Mesenchymal stem cell (in vitro differentiated cells and primary cell): Measurements from ENCODE around the gene RPIA.
"Not testable (repeated sequence)": the region's sequence is repeated elsewhere in the genome, so short reads cannot be mapped to it uniquely, and the experiment has no call there.

ENCODE experiments used
- DNase-seq: peaks from one replicate; pipeline ENCODE4 v3.0.0-alpha.2; 2013
- H2AFZ ChIP-seq: one replicate; pipeline ENCODE4 v1.6.1; 2013; ENCODE audit warnings: low read depth, mild to moderate bottlenecking, control low read depth, inconsistent platforms, low read length, moderate library complexity
- H2AK5ac ChIP-seq: 2 replicates; pipeline ENCODE4 v1.6.1; 2013; ENCODE audit warnings: low read length, moderate library complexity, mild to moderate bottlenecking, inconsistent platforms; ENCODE audit not compliant: severe bottlenecking
- H2BK120ac ChIP-seq: one replicate; pipeline ENCODE4 v1.6.1; 2013; ENCODE audit warnings: low read depth, mild to moderate bottlenecking, inconsistent platforms, low read length, moderate library complexity
- H2BK12ac ChIP-seq, 2 experiments: one replicate each; pipeline ENCODE4 v1.6.1; 2013; ENCODE audit warnings: inconsistent platforms in 2 of 2, low read length in 2 of 2, mild to moderate bottlenecking in 2 of 2, moderate library complexity in 2 of 2, control low read depth in 1 of 2
- H2BK15ac ChIP-seq: one replicate; pipeline ENCODE4 v1.6.1; 2013; ENCODE audit warnings: mild to moderate bottlenecking, low read depth, inconsistent platforms; ENCODE audit not compliant: poor library complexity, severe bottlenecking
- H2BK5ac ChIP-seq: 2 replicates; pipeline ENCODE4 v1.6.1; 2013; ENCODE audit warnings: low read depth, mild to moderate bottlenecking, low read length, control low read depth, inconsistent platforms; ENCODE audit not compliant: poor library complexity, severe bottlenecking
- H3K14ac ChIP-seq, 2 experiments: one replicate each; pipeline ENCODE4 v1.6.1; 2013; ENCODE audit warnings: inconsistent platforms in 2 of 2, low read length in 2 of 2, control low read depth in 1 of 2, mild to moderate bottlenecking in 1 of 2, moderate library complexity in 1 of 2
- H3K18ac ChIP-seq, 2 experiments: one replicate each; pipeline ENCODE4 v1.6.1; 2013; ENCODE audit warnings: inconsistent platforms in 2 of 2, low read length in 2 of 2, control low read depth in 1 of 2, low read depth in 1 of 2, mild to moderate bottlenecking in 1 of 2
- H3K23ac ChIP-seq, 2 experiments: one replicate each; pipeline ENCODE4 v1.6.1; 2013; ENCODE audit warnings: inconsistent platforms in 2 of 2, low read length in 2 of 2, mild to moderate bottlenecking in 2 of 2, moderate library complexity in 2 of 2, control low read depth in 1 of 2
- H3K27ac ChIP-seq: 2 replicates; pipeline ENCODE4 v1.5.1; 2013; ENCODE audit warnings: mild to moderate bottlenecking, moderate library complexity, low read length, control low read depth, inconsistent platforms; ENCODE audit not compliant: poor library complexity, severe bottlenecking
- H3K27me3 ChIP-seq, 2 experiments: 2 replicates each; pipeline versions ENCODE4 v1.6.1 to v1.7.0; 2013; ENCODE audit warnings: low read length in 2 of 2, mild to moderate bottlenecking in 2 of 2, moderate library complexity in 2 of 2, control low read depth in 1 of 2, inconsistent platforms in 1 of 2; ENCODE audit not compliant: control insufficient read depth in 1 of 2, insufficient read depth in 1 of 2
- H3K36me3 ChIP-seq, 2 experiments: 2 replicates each; pipeline versions ENCODE4 v1.6.1 to v1.7.0; 2013; ENCODE audit warnings: low read length in 2 of 2, control low read depth in 1 of 2, inconsistent platforms in 1 of 2, low read depth in 1 of 2, mild to moderate bottlenecking in 1 of 2; ENCODE audit not compliant: insufficient read depth in 2 of 2, control insufficient read depth in 1 of 2
- H3K4ac ChIP-seq, 2 experiments: one replicate each; pipeline ENCODE4 v1.6.1; 2013; ENCODE audit warnings: inconsistent platforms in 2 of 2, low read length in 2 of 2, mild to moderate bottlenecking in 2 of 2, moderate library complexity in 2 of 2, control low read depth in 1 of 2, low read depth in 1 of 2
- H3K4me1 ChIP-seq: 2 replicates; pipeline ENCODE4 v1.6.1; 2013; ENCODE audit warnings: low read depth, low read length, control low read depth; ENCODE audit not compliant: control insufficient read depth, insufficient read depth
- H3K4me2 ChIP-seq: 2 replicates; pipeline ENCODE4 v1.6.1; 2013; ENCODE audit warnings: low read length, mild to moderate bottlenecking, inconsistent platforms; ENCODE audit not compliant: poor library complexity, severe bottlenecking
- H3K4me3 ChIP-seq, 2 experiments: 2 replicates each; pipeline versions ENCODE4 v1.5.1 to v1.7.0; 2013; ENCODE audit warnings: low read length in 2 of 2, mild to moderate bottlenecking in 2 of 2, control low read depth in 1 of 2, low read depth in 1 of 2; ENCODE audit not compliant: insufficient read depth in 1 of 2
- H3K79me1 ChIP-seq: replicated peaks from 2 replicates; pipeline ENCODE4 v1.6.1; 2013; ENCODE audit warnings: mild to moderate bottlenecking, control low read depth, low read length, inconsistent platforms; ENCODE audit not compliant: poor library complexity, severe bottlenecking
- H3K9ac ChIP-seq: 2 replicates; pipeline ENCODE4 v1.7.0; 2013; ENCODE audit warnings: mild to moderate bottlenecking, low read length, moderate library complexity
- H3K9me3 ChIP-seq: 2 replicates; pipeline ENCODE4 v1.7.0; 2013; ENCODE audit warnings: mild to moderate bottlenecking, low read length; ENCODE audit not compliant: control insufficient read depth
- H4K8ac ChIP-seq: one replicate; pipeline ENCODE4 v1.6.1; 2013; ENCODE audit warnings: inconsistent platforms, mild to moderate bottlenecking, low read length, moderate library complexity
- H4K91ac ChIP-seq: one replicate; pipeline ENCODE4 v1.6.1; 2013; ENCODE audit warnings: mild to moderate bottlenecking, low read length, inconsistent platforms
- WGBS: methylation state at CpG from one replicate; pipeline ENCODE4 v1.1.7; 2013; ENCODE audit warnings: mixed read lengths; 5-methylcytosine and 5-hydroxymethylcytosine counted together

Gene RPIA

GRCh38 chr2:88764141-88764849 lies 72.8 kb downstream of the RPIA start:
- H2BK5ac ChIP-seq, result no peak overlapping the region
- no peak overlapping the region for H2BK12ac ChIP-seq
- H3K4me1 ChIP-seq, result peaks cover 11% of the 10 kb centered on the region
- H3K27me3 ChIP-seq, result peaks cover 15 to 21% of the 10 kb centered on the region in 2 experiments
- no peak for DNase-seq
- H2BK120ac ChIP-seq, result no peak overlapping the region
- no peak overlapping the region for H3K27ac ChIP-seq
- H3K79me1 ChIP-seq, result no peaks in the 10 kb centered on the region
- H4K8ac ChIP-seq, result no peak overlapping the region
- H4K91ac ChIP-seq, result no peak overlapping the region
- no peaks in the 10 kb centered on the region for H3K36me3 ChIP-seq
- H2BK15ac ChIP-seq, result no peak overlapping the region
- 86% methylated on average over 18 of the region's 19 CpGs for WGBS
- H2AFZ ChIP-seq, result no peak overlapping the region
- no peak overlapping the region for H3K14ac ChIP-seq
- no peak overlapping the region for H3K18ac ChIP-seq
- no peak overlapping the region for H3K4me2 ChIP-seq
- no peak overlapping the region for H3K4ac ChIP-seq
- no peak overlapping the region for H3K9ac ChIP-seq
- no peak overlapping the region for H3K23ac ChIP-seq
- peaks cover 6% of the 10 kb centered on the region for H3K9me3 ChIP-seq
- H2AK5ac ChIP-seq, result no peak overlapping the region
- no peak overlapping the region for H3K4me3 ChIP-seq

- H3K9ac ChIP-seq, result no peak overlapping the region
- WGBS, result 34% methylated on average over 22 of the region's 22 CpGs
- H2AK5ac ChIP-seq, result no peak overlapping the region
These were observed 73.3 kb downstream of the RPIA start for GRCh38 chr2:88764850-88765153.

GRCh38 chr2:88765154-88765888 lies 73.8 kb downstream of the RPIA start:
- H3K4me2 ChIP-seq, result peak overlapping the region; percentile 82
- H2AFZ ChIP-seq, result no peak overlapping the region
- no peak overlapping the region for H3K4ac ChIP-seq
- no peak overlapping the region for H3K23ac ChIP-seq
- no peak for DNase-seq
- no peaks in the 10 kb centered on the region for H3K79me1 ChIP-seq
- no peak overlapping the region for H3K18ac ChIP-seq
- H2BK120ac ChIP-seq, result no peak overlapping the region
- H3K27me3 ChIP-seq, result peaks cover 15 to 21% of the 10 kb centered on the region in 2 experiments
- H2BK15ac ChIP-seq, result no peak overlapping the region
- no peaks in the 10 kb centered on the region for H3K36me3 ChIP-seq
- WGBS, result 3% methylated on average over 73 of the region's 75 CpGs
- H3K9ac ChIP-seq, result no peak overlapping the region
- H3K9me3 ChIP-seq, result peaks cover 6% of the 10 kb centered on the region
- no peak overlapping the region for H4K8ac ChIP-seq
- peak overlapping the region; percentile 7 for H4K91ac ChIP-seq
- peak overlapping the region; percentile 18 to 60 for H3K4me3 ChIP-seq
- H3K14ac ChIP-seq, result peak overlapping the region in 1 of 2 experiments; percentile 28
- no peak overlapping the region for H2AK5ac ChIP-seq
- no peak overlapping the region for H3K27ac ChIP-seq
- H3K4me1 ChIP-seq, result peaks cover 11% of the 10 kb centered on the region
- no peak overlapping the region for H2BK5ac ChIP-seq
- no peak overlapping the region for H2BK12ac ChIP-seq

More at GRCh38 chr2:88764850-88765153, 73.3 kb downstream of the RPIA start:
- Histone ChIP-seq H3K23ac (no peak overlapping the region), H4K91ac (no peak overlapping the region), H3K14ac (no peak overlapping the region), H3K18ac (no peak overlapping the region), H3K79me1 (no peaks in the 10 kb centered on the region), H3K27me3 (peaks cover 15 to 21% of the 10 kb centered on the region in 2 experiments), H2BK120ac (no peak overlapping the region), H2AFZ (no peak overlapping the region), H3K4me1 (peaks cover 11% of the 10 kb centered on the region), H3K4ac (no peak overlapping the region), H3K4me2 (no peak overlapping the region), H2BK12ac (no peak overlapping the region), H4K8ac (no peak overlapping the region), H3K36me3 (no peaks in the 10 kb centered on the region), H3K27ac (no peak overlapping the region), H3K4me3 (peak overlapping the region in 1 of 2 experiments; percentile 60), H2BK15ac (no peak overlapping the region), H2BK5ac (no peak overlapping the region), H3K9me3 (peaks cover 6% of the 10 kb centered on the region)
- no peak for DNase-seq

GRCh38 chr2:88765889-88766481 lies 74.5 kb downstream of the RPIA start:
- not testable (repeated sequence) for H3K79me1 ChIP-seq, H2BK5ac ChIP-seq, H2BK12ac ChIP-seq, H4K91ac ChIP-seq, H3K4ac ChIP-seq, H3K9ac ChIP-seq, H3K36me3 ChIP-seq, H3K9me3 ChIP-seq, H3K14ac ChIP-seq, H3K27ac ChIP-seq, H3K23ac ChIP-seq, H2BK120ac ChIP-seq, H3K18ac ChIP-seq, H4K8ac ChIP-seq, H2AFZ ChIP-seq, H2AK5ac ChIP-seq, DNase-seq, H2BK15ac ChIP-seq
- Histone ChIP-seq H3K4me3 (peak overlapping the region; percentile 18 to 60), H3K4me2 (peak overlapping the region; percentile 82), H3K27me3 (peaks cover 15 to 21% of the 10 kb centered on the region in 2 experiments), H3K4me1 (peaks cover 11% of the 10 kb centered on the region)
- WGBS, result 45% methylated on average over 21 of the region's 24 CpGs
